Rectal smooth muscle tissue (tissue), 1 donor: ENCODE results near the gene SCLY.
"Not testable (repeated sequence)": the region's sequence is repeated elsewhere in the genome, so short reads cannot be mapped to it uniquely, and the experiment has no call there.

Experiments
- H3K27ac ChIP-seq: one replicate; pipeline ENCODE4 v1.7.0; 2013; ENCODE audit warnings: low read depth, low read length, inconsistent platforms
- H3K27me3 ChIP-seq: one replicate; pipeline ENCODE4 v1.7.0; 2013; ENCODE audit warnings: low read length; ENCODE audit not compliant: control insufficient read depth, insufficient read depth
- H3K36me3 ChIP-seq: one replicate; pipeline ENCODE4 v1.7.0; 2013; ENCODE audit warnings: low read length; ENCODE audit not compliant: control insufficient read depth, insufficient read depth
- H3K4me1 ChIP-seq: one replicate; pipeline ENCODE4 v1.7.0; 2013; ENCODE audit warnings: low read length; ENCODE audit not compliant: control insufficient read depth, insufficient read depth
- H3K4me3 ChIP-seq: one replicate; pipeline ENCODE4 v1.7.0; 2013; ENCODE audit warnings: low read length
- H3K9ac ChIP-seq: one replicate; pipeline ENCODE4 v1.7.0; 2013; ENCODE audit warnings: low read length

SCLY gene

GRCh38 chr2:238065071-238065846 is 4.5 kb downstream of the SCLY start:
- Histone ChIP-seq H3K4me1 (no peaks in the 10 kb centered on the region), H3K27me3 (no peaks in the 10 kb centered on the region), H3K4me3 (no peak overlapping the region), H3K9ac (no peak overlapping the region), H3K27ac (no peak overlapping the region), H3K36me3 (no peaks in the 10 kb centered on the region)

- H3K9ac ChIP-seq: no peak overlapping the region
- H3K4me1 ChIP-seq: no peaks in the 10 kb centered on the region
These were observed 5.4 kb downstream of the SCLY start for GRCh38 chr2:238066218-238066617.

GRCh38 chr2:238066718-238067117 is 5.9 kb downstream of the SCLY start:
- H3K4me3 ChIP-seq, H3K9ac ChIP-seq, H3K27ac ChIP-seq, H3K36me3 ChIP-seq, H3K27me3 ChIP-seq, H3K4me1 ChIP-seq: not testable (repeated sequence)

More at GRCh38 chr2:238066218-238066617, 5.4 kb downstream of the SCLY start:
- Histone ChIP-seq H3K27ac (no peak overlapping the region), H3K36me3 (no peaks in the 10 kb centered on the region), H3K27me3 (no peaks in the 10 kb centered on the region), H3K4me3 (no peak overlapping the region)

DNA sequence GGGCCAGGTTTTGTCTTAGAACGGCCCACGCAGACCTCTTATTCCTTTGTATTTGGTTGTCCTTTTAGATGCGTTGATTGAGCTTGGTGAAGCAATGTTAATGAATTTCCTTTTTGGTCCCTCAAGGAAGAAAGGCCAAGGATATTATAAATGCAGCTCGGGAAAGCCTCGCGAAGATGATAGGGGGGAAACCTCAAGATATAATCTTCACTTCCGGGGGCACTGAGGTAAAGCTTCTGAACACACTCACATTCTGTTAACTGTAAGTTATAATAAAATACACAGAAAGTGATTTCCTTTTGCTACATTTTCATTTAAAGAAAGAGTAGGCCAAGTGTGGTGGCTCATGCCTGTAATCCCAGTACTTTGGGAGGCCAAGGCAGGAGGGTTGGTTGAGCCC is 7.1 kb downstream of the SCLY start:
- Histone ChIP-seq H3K27ac (no peak overlapping the region), H3K27me3 (no peaks in the 10 kb centered on the region), H3K4me1 (no peaks in the 10 kb centered on the region), H3K9ac (no peak overlapping the region), H3K36me3 (no peaks in the 10 kb centered on the region), H3K4me3 (no peak overlapping the region)

- Histone ChIP-seq H3K27me3 (no peaks in the 10 kb centered on the region), H3K27ac (no peak overlapping the region), H3K4me3 (no peak overlapping the region), H3K4me1 (no peaks in the 10 kb centered on the region), H3K9ac (no peak overlapping the region), H3K36me3 (no peaks in the 10 kb centered on the region)
These were observed 8.4 kb downstream of the SCLY start for GRCh38 chr2:238069021-238069709.

- H3K27me3 ChIP-seq: no peaks in the 10 kb centered on the region
- H3K4me3 ChIP-seq: no peak overlapping the region
- H3K36me3 ChIP-seq: no peaks in the 10 kb centered on the region
- no peaks in the 10 kb centered on the region for H3K4me1 ChIP-seq
- H3K27ac ChIP-seq: no peak overlapping the region
- H3K9ac ChIP-seq: no peak overlapping the region
These were observed 9.1 kb downstream of the SCLY start for GRCh38 chr2:238069877-238070276.

GRCh38 chr2:238075397-238075796 is 14.6 kb downstream of the SCLY start:
- Histone ChIP-seq H3K4me1 (no peaks in the 10 kb centered on the region), H3K4me3 (no peak overlapping the region), H3K9ac (no peak overlapping the region), H3K36me3 (no peaks in the 10 kb centered on the region), H3K27ac (no peak overlapping the region), H3K27me3 (no peaks in the 10 kb centered on the region)

DNA sequence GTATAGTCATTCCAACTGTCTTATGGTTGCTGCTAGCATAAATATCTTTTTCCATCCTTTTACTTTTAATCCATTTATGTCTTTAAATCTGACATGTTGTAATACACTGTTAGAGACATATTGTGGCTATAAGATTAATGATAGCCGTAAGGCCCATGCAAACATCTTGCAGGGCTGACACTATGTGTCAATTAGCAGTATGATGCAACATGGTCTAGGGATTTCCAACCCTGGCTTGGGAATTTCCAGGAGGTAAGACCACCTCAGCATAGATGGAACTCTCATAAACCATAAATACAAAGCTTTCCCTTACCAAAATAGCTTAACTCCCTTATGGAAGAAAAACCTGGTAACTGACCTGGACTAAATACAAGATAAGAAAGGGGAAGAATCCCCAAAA is 16.5 kb downstream of the SCLY start:
- H3K36me3 ChIP-seq: no peaks in the 10 kb centered on the region
- no peaks in the 10 kb centered on the region for H3K4me1 ChIP-seq
- H3K27ac ChIP-seq: no peak overlapping the region
- no peaks in the 10 kb centered on the region for H3K27me3 ChIP-seq
- H3K9ac ChIP-seq: no peak overlapping the region
- H3K4me3 ChIP-seq: no peak overlapping the region

GRCh38 chr2:238079874-238080327 is 19.1 kb downstream of the SCLY start:
- no peak overlapping the region for H3K27ac ChIP-seq
- no peak overlapping the region for H3K4me3 ChIP-seq
- no peaks in the 10 kb centered on the region for H3K27me3 ChIP-seq
- H3K9ac ChIP-seq: no peak overlapping the region
- no peaks in the 10 kb centered on the region for H3K4me1 ChIP-seq
- no peaks in the 10 kb centered on the region for H3K36me3 ChIP-seq

DNA sequence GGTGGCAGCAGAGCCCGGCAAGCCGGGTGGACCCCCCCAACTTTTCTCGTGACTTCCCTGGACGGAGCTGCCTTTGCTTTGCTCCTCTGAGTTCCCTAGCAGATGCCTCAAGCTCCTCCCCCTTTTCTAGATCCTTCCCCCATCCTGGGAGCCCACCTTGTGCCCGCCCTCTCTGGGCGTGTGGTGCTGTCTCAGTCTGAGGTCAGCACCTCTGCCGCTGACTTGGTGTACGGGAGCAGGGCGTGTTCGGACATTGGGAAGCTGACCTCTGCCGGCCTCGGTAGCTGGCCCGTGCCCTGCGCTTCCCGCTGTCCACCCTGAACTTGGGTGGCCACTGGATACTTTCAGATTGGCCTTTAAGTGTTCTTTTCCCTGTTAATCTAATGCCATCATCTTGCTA is 19.7 kb downstream of the SCLY start:
- Histone ChIP-seq H3K27ac (no peak overlapping the region), H3K9ac (no peak overlapping the region), H3K4me1 (no peaks in the 10 kb centered on the region), H3K4me3 (no peak overlapping the region), H3K27me3 (no peaks in the 10 kb centered on the region), H3K36me3 (no peaks in the 10 kb centered on the region)

GRCh38 chr2:238081150-238081549 is 20.3 kb downstream of the SCLY start:
- H3K27me3 ChIP-seq: no peaks in the 10 kb centered on the region
- no peak overlapping the region for H3K4me3 ChIP-seq
- H3K9ac ChIP-seq: no peak overlapping the region
- no peak overlapping the region for H3K27ac ChIP-seq
- no peaks in the 10 kb centered on the region for H3K4me1 ChIP-seq
- no peaks in the 10 kb centered on the region for H3K36me3 ChIP-seq

- no peak overlapping the region for H3K4me3 ChIP-seq
- H3K27ac ChIP-seq: no peak overlapping the region
- no peaks in the 10 kb centered on the region for H3K4me1 ChIP-seq
- H3K36me3 ChIP-seq: no peaks in the 10 kb centered on the region
- no peaks in the 10 kb centered on the region for H3K27me3 ChIP-seq
- no peak overlapping the region for H3K9ac ChIP-seq
These were observed 20.8 kb downstream of the SCLY start for GRCh38 chr2:238081561-238081960.

- Histone ChIP-seq H3K36me3 (no peaks in the 10 kb centered on the region), H3K9ac (no peak overlapping the region), H3K27ac (no peak overlapping the region), H3K4me3 (no peak overlapping the region), H3K4me1 (no peaks in the 10 kb centered on the region), H3K27me3 (no peaks in the 10 kb centered on the region)
These were observed 21.4 kb downstream of the SCLY start for GRCh38 chr2:238082151-238082550.
